HL-60 (cell line): ENCODE results near the gene STAT4.

Source experiments
- DNase-seq, 2 experiments: peaks; one replicate each; pipeline ENCODE4 v3.0.0-alpha.2; 2010 to 2020; ENCODE audit warnings: low read depth in 1 of 2, low spot score in 1 of 2
- H3K27ac ChIP-seq: fragments of 250-450 bp; sonication (Bioruptor Pico); replicated peaks from 2 replicates; pipeline ENCODE4 v1.5.1; 2020; ENCODE audit warnings: mild to moderate bottlenecking, moderate library complexity
- H3K27me3 ChIP-seq: fragments of 250-450 bp; sonication (Bioruptor Pico); 2 replicates; pipeline ENCODE4 v1.5.1; 2021; ENCODE audit warnings: mild to moderate bottlenecking, moderate library complexity; ENCODE audit not compliant: insufficient read depth, poor library complexity, severe bottlenecking
- H3K4me3 ChIP-seq: replicated peaks from 2 replicates; pipeline ENCODE4 v1.5.1; 2011; ENCODE audit warnings: mild to moderate bottlenecking, control low read depth, low read length; ENCODE audit not compliant: insufficient read depth
- CTCF ChIP-seq: IDR thresholded peaks from one replicate; pipeline ENCODE4 v1.5.1; 2011; ENCODE audit warnings: low read length, control low read depth, inconsistent platforms; ENCODE audit not compliant: insufficient read depth
- GABPA ChIP-seq: IDR thresholded peaks from 2 replicates; pipeline ENCODE4 v1.6.1; 2012; ENCODE audit warnings: low read depth
- POLR2AphosphoS5 ChIP-seq: IDR thresholded peaks from 2 replicates; pipeline ENCODE4 v1.6.1; 2012; ENCODE audit warnings: low read depth
- REST ChIP-seq: IDR thresholded peaks from 2 replicates; pipeline ENCODE4 v1.6.1; 2012; ENCODE audit warnings: low read depth; ENCODE audit not compliant: insufficient replicate concordance
- SPI1 ChIP-seq: IDR thresholded peaks from 2 replicates; pipeline ENCODE4 v1.6.1; 2012; ENCODE audit warnings: low read depth, mild to moderate bottlenecking, borderline replicate concordance

STAT4 gene

GRCh38 chr2:191026377-191026776 is 124.4 kb downstream of the STAT4 start:
- TF ChIP-seq GABPA (no peak), CTCF (no peak), REST (no peak), SPI1 (no peak), POLR2AphosphoS5 (no peak)
- H3K27me3 ChIP-seq = no peaks in the 10 kb centered on the region
- no peak overlapping the region for H3K27ac ChIP-seq
- H3K4me3 ChIP-seq = no peak overlapping the region
- no peak for DNase-seq

GRCh38 chr2:191025135-191025534 is 125.7 kb downstream of the STAT4 start:
- TF ChIP-seq CTCF (no peak), GABPA (no peak), SPI1 (no peak), REST (no peak), POLR2AphosphoS5 (no peak)
- no peak for DNase-seq
- Histone ChIP-seq H3K27me3 (no peaks in the 10 kb centered on the region), H3K4me3 (no peak overlapping the region), H3K27ac (no peak overlapping the region)

- Histone ChIP-seq H3K27me3 (no peaks in the 10 kb centered on the region), H3K4me3 (no peak overlapping the region), H3K27ac (no peak overlapping the region)
- DNase-seq = no peak
- TF ChIP-seq POLR2AphosphoS5 = no peak
- TF ChIP-seq CTCF = no peak
- TF ChIP-seq SPI1 = no peak
- no peak for TF ChIP-seq GABPA
- TF ChIP-seq REST = no peak
These were observed 127.5 kb downstream of the STAT4 start for GRCh38 chr2:191023235-191023679.
